Liver (tissue), 9 donors: Measurements from ENCODE around the gene ST6GAL1. TPM values are rescaled to one million over a fixed set of nuclear protein-coding genes. Genes with fewer than 3 reads are reported as not detected.
A peak's percentile ranks its signal among the peaks of the same experiment; 100 is the strongest.

Experiments
- DNase-seq: peaks from one replicate; pipeline ENCODE4 v3.0.0-alpha.2; 2017; ENCODE audit warnings: low spot score
- H3K27ac ChIP-seq, 2 donors: one replicate each; pipeline ENCODE4 v1.7.0; 2013; ENCODE audit warnings: inconsistent platforms in 2 of 2, low read length in 2 of 2, control low read depth in 1 of 2, low read depth in 1 of 2, mild to moderate bottlenecking in 1 of 2
- H3K27me3 ChIP-seq, 4 donors: one replicate each; pipeline versions ENCODE4 v1.6.1 to v1.7.0; 2013; ENCODE audit warnings: low read length in 3 of 4, inconsistent platforms in 1 of 4, mild to moderate bottlenecking in 1 of 4, moderate library complexity in 1 of 4; ENCODE audit not compliant: control insufficient read depth in 4 of 4, insufficient read depth in 4 of 4
- H3K36me3 ChIP-seq, 4 donors: one replicate each; pipeline versions ENCODE4 v1.6.1 to v1.7.0; 2013; ENCODE audit warnings: low read length in 3 of 4, mild to moderate bottlenecking in 3 of 4, low read depth in 1 of 4, moderate library complexity in 1 of 4; ENCODE audit not compliant: control insufficient read depth in 4 of 4, insufficient read depth in 3 of 4
- H3K4me1 ChIP-seq, 4 donors: one replicate each; pipeline versions ENCODE4 v1.6.1 to v1.7.0; 2013; ENCODE audit warnings: low read length in 3 of 4, mild to moderate bottlenecking in 3 of 4, moderate library complexity in 1 of 4; ENCODE audit not compliant: control insufficient read depth in 4 of 4, insufficient read depth in 4 of 4
- H3K4me3 ChIP-seq, 3 donors: one replicate each; pipeline versions ENCODE4 v1.6.1 to v1.7.0; 2013; ENCODE audit warnings: low read length in 3 of 3, control low read depth in 1 of 3, low read depth in 1 of 3, mild to moderate bottlenecking in 1 of 3
- H3K9ac ChIP-seq, 2 donors: one replicate each; pipeline ENCODE4 v1.7.0; 2013; ENCODE audit warnings: low read length in 2 of 2, mild to moderate bottlenecking in 2 of 2, moderate library complexity in 2 of 2, control low read depth in 1 of 2, low read depth in 1 of 2
- H3K9me3 ChIP-seq, 4 donors: one replicate each; pipeline versions ENCODE4 v1.6.1 to v1.7.0; 2013; ENCODE audit warnings: low read length in 3 of 4; ENCODE audit not compliant: control insufficient read depth in 4 of 4
- EGR1 ChIP-seq, 2 donors: IDR thresholded peaks; 2 replicates each; pipeline ENCODE4 v1.6.1; 2016 to 2018; ENCODE audit warnings: antibody characterized with exemption in 2 of 2, low read depth in 2 of 2
- FOXA2 ChIP-seq: IDR thresholded peaks from 2 replicates; pipeline ENCODE4 v1.6.1; 2016; ENCODE audit warnings: antibody characterized with exemption
- GABPA ChIP-seq, 2 donors: IDR thresholded peaks in 1 of 2; conservative IDR thresholded peaks in 1 of 2; 2 replicates each; pipeline ENCODE4 v1.6.1; 2016; ENCODE audit warnings: antibody characterized with exemption in 2 of 2, mild to moderate bottlenecking in 1 of 2, moderate library complexity in 1 of 2
- HNF4A ChIP-seq, 2 donors: conservative IDR thresholded peaks; 2 replicates each; pipeline ENCODE4 v1.6.1; 2016; ENCODE audit warnings: antibody characterized with exemption in 2 of 2, mild to moderate bottlenecking in 2 of 2
- JUND ChIP-seq, 2 donors: IDR thresholded peaks; 2 replicates each; pipeline ENCODE4 v1.6.1; 2016; ENCODE audit warnings: antibody characterized with exemption in 2 of 2
- RAD21 ChIP-seq, 2 donors: IDR thresholded peaks; 2 replicates each; pipeline ENCODE4 v1.6.1; 2016; ENCODE audit warnings: antibody characterized with exemption in 2 of 2, mild to moderate bottlenecking in 2 of 2
- RXRA ChIP-seq, 2 donors: IDR thresholded peaks; 2 replicates each; pipeline ENCODE4 v1.6.1; 2017 to 2018; ENCODE audit warnings: antibody characterized with exemption in 2 of 2, mild to moderate bottlenecking in 1 of 2
- SP1 ChIP-seq: IDR thresholded peaks from 2 replicates; pipeline ENCODE4 v1.6.1; 2018; ENCODE audit warnings: antibody characterized with exemption, mild to moderate bottlenecking
- YY1 ChIP-seq: IDR thresholded peaks from 2 replicates; pipeline ENCODE4 v1.6.1; 2016; ENCODE audit warnings: antibody characterized with exemption, mild to moderate bottlenecking
- ZBTB33 ChIP-seq: IDR thresholded peaks from 2 replicates; pipeline ENCODE4 v1.6.1; 2016; ENCODE audit warnings: antibody characterized with exemption
- WGBS: extraction: QIAGEN DNeasy Blood & Tissue Kit; methylation state at CpG from one replicate; pipeline ENCODE4 v1.1.7; 2013; 5-methylcytosine and 5-hydroxymethylcytosine counted together
- polyA plus RNA-seq, 2 donors: library from polyadenylated mRNA; stranded (reverse) in 1 of 2; unstranded in 1 of 2; fragments of 200-250 nt in 1 of 2; fragments of >200 nt in 1 of 2; fragmentation: Nextera tagmentation in 1 of 2; extraction: Ambion mirVana in 1 of 2; gene quantifications; one replicate each; pipeline versions ENCODE4 v1.2.1 to v1.2.3, GENCODE V29; 2013 to 2015
- total RNA-seq, 2 donors: library from RNA; depleted of rRNA; stranded (reverse); fragments of >200 nt; gene quantifications; one replicate each; pipeline ENCODE4 v1.2.3, GENCODE V29; 2014
- TF ChIP-seq, protein P1 (sequence below): fragments of 150-350 bp; IDR thresholded peaks from 2 replicates; pipeline ENCODE4 v1.5.1; 2017; ENCODE audit warnings: improper control_type of control experiment, low read depth, low read length; ENCODE audit not compliant: missing input control
- TF ChIP-seq, protein P2 (sequence below): IDR thresholded peaks from 2 replicates; pipeline ENCODE4 v1.6.1; 2016; ENCODE audit warnings: antibody characterized with exemption
- donor health status: healthy.
- donor health status: healthy.
- donor health status: healthy.
- donor health status: healthy.
- donor health status: healthy.

Gene ST6GAL1
- total and polyA plus RNA-seq, 4 donors = 102 to 425 (median 328) TPM

DNA sequence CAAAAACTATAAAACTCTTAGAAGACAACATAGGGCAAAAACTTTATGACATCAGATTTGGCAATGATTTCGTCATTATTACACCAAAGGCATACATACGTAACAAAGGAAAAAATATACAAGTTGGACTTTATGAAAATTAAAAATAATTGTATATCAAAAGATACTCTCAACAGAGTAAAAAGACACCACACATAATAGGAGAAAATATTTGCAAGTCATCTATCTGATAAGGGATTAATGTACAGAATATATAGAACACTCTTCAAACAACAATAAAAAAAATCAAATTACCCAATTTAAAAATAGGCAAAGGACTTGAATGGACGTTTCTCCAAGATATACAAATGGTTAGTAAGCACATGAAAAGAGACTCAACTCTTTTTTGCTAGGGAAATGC is 131.4 kb downstream of the ST6GAL1 start (continued):
- TF ChIP-seq, protein P1, sequence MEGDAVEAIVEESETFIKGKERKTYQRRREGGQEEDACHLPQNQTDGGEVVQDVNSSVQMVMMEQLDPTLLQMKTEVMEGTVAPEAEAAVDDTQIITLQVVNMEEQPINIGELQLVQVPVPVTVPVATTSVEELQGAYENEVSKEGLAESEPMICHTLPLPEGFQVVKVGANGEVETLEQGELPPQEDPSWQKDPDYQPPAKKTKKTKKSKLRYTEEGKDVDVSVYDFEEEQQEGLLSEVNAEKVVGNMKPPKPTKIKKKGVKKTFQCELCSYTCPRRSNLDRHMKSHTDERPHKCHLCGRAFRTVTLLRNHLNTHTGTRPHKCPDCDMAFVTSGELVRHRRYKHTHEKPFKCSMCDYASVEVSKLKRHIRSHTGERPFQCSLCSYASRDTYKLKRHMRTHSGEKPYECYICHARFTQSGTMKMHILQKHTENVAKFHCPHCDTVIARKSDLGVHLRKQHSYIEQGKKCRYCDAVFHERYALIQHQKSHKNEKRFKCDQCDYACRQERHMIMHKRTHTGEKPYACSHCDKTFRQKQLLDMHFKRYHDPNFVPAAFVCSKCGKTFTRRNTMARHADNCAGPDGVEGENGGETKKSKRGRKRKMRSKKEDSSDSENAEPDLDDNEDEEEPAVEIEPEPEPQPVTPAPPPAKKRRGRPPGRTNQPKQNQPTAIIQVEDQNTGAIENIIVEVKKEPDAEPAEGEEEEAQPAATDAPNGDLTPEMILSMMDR = no peak
- TF ChIP-seq, protein P2, sequence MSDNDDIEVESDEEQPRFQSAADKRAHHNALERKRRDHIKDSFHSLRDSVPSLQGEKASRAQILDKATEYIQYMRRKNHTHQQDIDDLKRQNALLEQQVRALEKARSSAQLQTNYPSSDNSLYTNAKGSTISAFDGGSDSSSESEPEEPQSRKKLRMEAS = no peak
- no peak for TF ChIP-seq SP1
- TF ChIP-seq HNF4A (conservative IDR thresholded peaks at IDR 0.05) = no peak

DNA sequence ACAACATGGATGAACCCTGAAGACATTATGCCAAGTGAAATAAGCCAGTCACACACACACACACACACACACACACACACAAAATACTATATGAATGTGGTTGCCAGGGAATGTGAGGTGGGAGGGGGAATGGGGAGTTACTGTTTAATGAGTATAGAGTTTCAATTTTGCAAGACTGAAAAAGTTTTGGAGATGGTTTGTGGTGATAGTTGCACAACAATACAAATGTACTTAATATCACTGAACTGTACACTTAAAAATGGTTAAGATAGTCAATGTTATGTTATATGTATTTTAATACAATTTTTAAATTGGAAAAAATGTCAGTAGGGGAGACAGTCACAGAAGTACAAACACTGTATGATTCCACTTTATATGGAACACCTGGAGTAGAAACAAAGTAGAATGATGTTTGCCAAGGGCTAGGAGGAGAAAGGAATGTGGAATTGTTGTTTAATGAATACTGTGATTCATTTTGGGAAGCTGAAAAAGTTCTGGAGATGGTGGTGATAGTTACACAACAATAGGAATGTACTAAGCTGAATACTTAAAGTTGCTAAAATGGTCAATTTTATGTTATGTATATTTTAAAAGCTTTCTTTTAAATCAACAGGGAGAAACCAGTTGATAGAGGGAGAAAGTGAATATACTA is 132.3 kb downstream of the ST6GAL1 start:
- no peak overlapping the region for H3K9ac ChIP-seq
- DNase-seq = no peak
- H3K9me3 ChIP-seq = no peaks in the 10 kb centered on the region
- H3K36me3 ChIP-seq = peaks cover 5 to 69% (median 36%) of the 10 kb centered on the region in 4 donors
- peak overlapping the region; percentile 1 to 71 for H3K27ac ChIP-seq
- peaks cover 15 to 71% (median 65%) of the 10 kb centered on the region in 4 donors for H3K4me1 ChIP-seq
- TF ChIP-seq EGR1 (IDR thresholded peaks at IDR 0.05; ENCODE audit: low read depth in 2 of 2) (no peak), JUND (IDR thresholded peaks at IDR 0.05) (peak in 1 of 2 donors; percentile 6), HNF4A (conservative IDR thresholded peaks at IDR 0.05) (peak in 1 of 2 donors; percentile 29), FOXA2 (no peak), RAD21 (IDR thresholded peaks at IDR 0.05) (peak in 1 of 2 donors; percentile 7), RXRA (IDR thresholded peaks at IDR 0.05) (peak in 1 of 2 donors; percentile 39), ZBTB33 (peak; percentile 18), YY1 (peak; percentile 37)
- no peaks in the 10 kb centered on the region for H3K27me3 ChIP-seq
- H3K4me3 ChIP-seq = no peak overlapping the region

GRCh38 chr3:187063286-187064121 is 133.2 kb downstream of the ST6GAL1 start:
- WGBS = 65% methylated on average over 6 of the region's 6 CpGs
- no peak for DNase-seq
- Histone ChIP-seq H3K27ac (peak overlapping the region; percentile 33 to 71), H3K27me3 (no peaks in the 10 kb centered on the region), H3K4me1 (peaks cover 12 to 65% (median 59%) of the 10 kb centered on the region in 4 donors), H3K9me3 (no peaks in the 10 kb centered on the region), H3K4me3 (no peak overlapping the region), H3K36me3 (peaks cover 0 to 68% (median 35%) of the 10 kb centered on the region in 4 donors), H3K9ac (no peak overlapping the region)
- TF ChIP-seq GABPA (IDR thresholded peaks at IDR 0.05 in 1 of 2, conservative IDR thresholded peaks at IDR 0.05 in 1 of 2) = no peak
- peak in 1 of 2 donors; percentile 8 for TF ChIP-seq JUND (IDR thresholded peaks at IDR 0.05)
